H9 (cell line): ENCODE data around the gene OR10H4. TPM values are rescaled to one million over a fixed set of nuclear protein-coding genes. Genes with fewer than 3 reads are reported as not detected.

Experiments used
- DNase-seq: peaks from one replicate; pipeline ENCODE4 v3.0.0-alpha.2; 2017
- H2AFZ ChIP-seq: one replicate; pipeline ENCODE4 v1.6.1; 2013; ENCODE audit warnings: mild to moderate bottlenecking, low read length, control low read depth, moderate library complexity
- H2AK5ac ChIP-seq: 2 replicates; pipeline ENCODE4 v1.6.1; 2013; ENCODE audit warnings: low read length, control low read depth, mixed read lengths; ENCODE audit not compliant: insufficient read length
- H2BK120ac ChIP-seq: one replicate; pipeline ENCODE4 v1.6.1; 2013; ENCODE audit warnings: low read depth, mild to moderate bottlenecking, low read length, control low read depth, inconsistent platforms; ENCODE audit not compliant: poor library complexity, severe bottlenecking
- H2BK12ac ChIP-seq: 2 replicates; pipeline ENCODE4 v1.6.1; 2013; ENCODE audit warnings: low read length, control low read depth, mixed read lengths, low read depth; ENCODE audit not compliant: insufficient read length
- H2BK15ac ChIP-seq: 2 replicates; pipeline ENCODE4 v1.6.1; 2013; ENCODE audit warnings: low read depth, low read length, control low read depth
- H2BK20ac ChIP-seq: one replicate; pipeline ENCODE4 v1.6.1; 2013; ENCODE audit warnings: low read depth, mild to moderate bottlenecking, low read length, control low read depth, inconsistent platforms; ENCODE audit not compliant: poor library complexity, severe bottlenecking
- H2BK5ac ChIP-seq: 2 replicates; pipeline ENCODE4 v1.6.1; 2013; ENCODE audit warnings: low read length, control low read depth, mixed read lengths; ENCODE audit not compliant: insufficient read length
- H3K14ac ChIP-seq: 2 replicates; pipeline ENCODE4 v1.6.1; 2013; ENCODE audit warnings: low read length, control low read depth; ENCODE audit not compliant: insufficient read depth
- H3K18ac ChIP-seq: 2 replicates; pipeline ENCODE4 v1.6.1; 2013; ENCODE audit warnings: low read depth, mild to moderate bottlenecking, mixed read lengths, low read length, control low read depth; ENCODE audit not compliant: insufficient read length
- H3K23ac ChIP-seq: 2 replicates; pipeline ENCODE4 v1.6.1; 2013; ENCODE audit warnings: low read length, control low read depth, mixed read lengths, low read depth; ENCODE audit not compliant: insufficient read length
- H3K23me2 ChIP-seq: 2 replicates; pipeline ENCODE4 v1.6.1; 2013; ENCODE audit warnings: low read depth, mild to moderate bottlenecking, mixed read lengths, low read length, control low read depth; ENCODE audit not compliant: insufficient read length, poor library complexity, severe bottlenecking
- H3K27ac ChIP-seq: 2 replicates; pipeline ENCODE4 v1.5.1; 2013; ENCODE audit warnings: low read length, control low read depth, mixed read lengths, low read depth; ENCODE audit not compliant: insufficient read length
- H3K27me3 ChIP-seq: 2 replicates; pipeline ENCODE4 v1.6.1; 2013; ENCODE audit warnings: low read length, control low read depth, inconsistent platforms; ENCODE audit not compliant: insufficient read depth
- H3K4ac ChIP-seq: 2 replicates; pipeline ENCODE4 v1.6.1; 2013; ENCODE audit warnings: low read depth, mild to moderate bottlenecking, control low read depth, inconsistent platforms, low read length, moderate library complexity
- H3K4me1 ChIP-seq: 2 replicates; pipeline ENCODE4 v1.6.1; 2013; ENCODE audit warnings: low read length, control low read depth, inconsistent platforms; ENCODE audit not compliant: insufficient read depth
- H3K4me2 ChIP-seq: 2 replicates; pipeline ENCODE4 v1.6.1; 2013; ENCODE audit warnings: low read length, control low read depth, mixed read lengths; ENCODE audit not compliant: insufficient read length, insufficient read depth
- H3K56ac ChIP-seq: 2 replicates; pipeline ENCODE4 v1.6.1; 2013; ENCODE audit warnings: low read depth, mild to moderate bottlenecking, mixed read lengths, low read length, control low read depth; ENCODE audit not compliant: insufficient read length
- H3K79me1 ChIP-seq: 2 replicates; pipeline ENCODE4 v1.6.1; 2013; ENCODE audit warnings: low read depth, mild to moderate bottlenecking, moderate library complexity, low read length, control low read depth, inconsistent platforms; ENCODE audit not compliant: insufficient read depth, poor library complexity, severe bottlenecking
- H3K79me2 ChIP-seq: 2 replicates; pipeline ENCODE4 v1.6.1; 2013; ENCODE audit warnings: low read length, control low read depth, inconsistent platforms; ENCODE audit not compliant: insufficient read depth
- H3K9ac ChIP-seq: 2 replicates; pipeline ENCODE4 v1.6.1; 2013; ENCODE audit warnings: low read length, control low read depth, mixed read lengths; ENCODE audit not compliant: insufficient read length; ENCODE audit errors: extremely low read depth
- H3K9me3 ChIP-seq: one replicate; pipeline ENCODE4 v1.6.1; 2013; ENCODE audit warnings: low read depth, low read length, inconsistent platforms; ENCODE audit not compliant: control insufficient read depth
- H3T11ph ChIP-seq: one replicate; pipeline ENCODE4 v1.6.1; 2013; ENCODE audit warnings: mild to moderate bottlenecking, low read length, control low read depth, inconsistent platforms
- H4K20me1 ChIP-seq: one replicate; pipeline ENCODE4 v1.6.1; 2013; ENCODE audit not compliant: control insufficient read depth, insufficient read length, insufficient read depth
- H4K5ac ChIP-seq: 2 replicates; pipeline ENCODE4 v1.6.1; 2013; ENCODE audit warnings: low read depth, mild to moderate bottlenecking, mixed read lengths, low read length, control low read depth; ENCODE audit not compliant: insufficient read length
- H4K8ac ChIP-seq: replicated peaks from 2 replicates; pipeline ENCODE4 v1.6.1; 2013; ENCODE audit warnings: low read length, control low read depth, mixed read lengths, low read depth; ENCODE audit not compliant: insufficient read length
- H4K91ac ChIP-seq: 2 replicates; pipeline ENCODE4 v1.6.1; 2013; ENCODE audit warnings: low read depth, mild to moderate bottlenecking, moderate library complexity, mixed read lengths, low read length, control low read depth; ENCODE audit not compliant: insufficient read length
- H3K27ac Mint-ChIP-seq, 3 experiments: 2 replicates in 2 of 3; 3 replicates in 1 of 3; pipeline ENCODE4 v1.8.0; 2020 to 2021; ENCODE audit warnings: mixed read lengths in 3 of 3, mild to moderate bottlenecking in 1 of 3, moderate library complexity in 1 of 3
- H3K27me3 Mint-ChIP-seq: 2 replicates; pipeline ENCODE4 v1.8.0; 2021; ENCODE audit warnings: low read depth, mild to moderate bottlenecking, moderate library complexity, mixed read lengths
- H3K36me3 Mint-ChIP-seq, 3 experiments: 2 replicates in 2 of 3; 3 replicates in 1 of 3; pipeline ENCODE4 v1.8.0; 2020 to 2021; ENCODE audit warnings: low read depth in 3 of 3, mixed read lengths in 3 of 3; ENCODE audit not compliant: insufficient read depth in 1 of 3
- H3K4me1 Mint-ChIP-seq, 2 experiments: 2 replicates each; pipeline ENCODE4 v1.8.0; 2020; ENCODE audit warnings: mixed read lengths in 2 of 2
- H3K4me3 Mint-ChIP-seq, 2 experiments: 2 replicates in 1 of 2; 3 replicates in 1 of 2; pipeline ENCODE4 v1.8.0; 2020 to 2021; ENCODE audit warnings: mild to moderate bottlenecking in 2 of 2, mixed read lengths in 2 of 2, moderate library complexity in 1 of 2
- H3K9me3 Mint-ChIP-seq, 2 experiments: 2 replicates in 1 of 2; 3 replicates in 1 of 2; pipeline ENCODE4 v1.8.0; 2020; ENCODE audit warnings: mild to moderate bottlenecking in 2 of 2, mixed read lengths in 2 of 2, moderate library complexity in 1 of 2
- CTCF ChIP-seq: fragments of 200-600 bp; sonication (generic); conservative IDR thresholded peaks from 3 replicates; pipeline ENCODE4 v1.8.0; 2021; ENCODE audit warnings: antibody characterized with exemption, mild to moderate bottlenecking
- WGBS: extraction: QIAGEN DNeasy Blood & Tissue Kit; methylation state at CpG from one replicate; pipeline ENCODE4 v1.1.7; 2013; ENCODE audit warnings: missing lambda C conversion rate, low lambda C conversion rate, mixed read lengths; ENCODE audit not compliant: insufficient read length; ENCODE audit errors: extremely low coverage; 5-methylcytosine and 5-hydroxymethylcytosine counted together
- total RNA-seq: library from RNA; stranded (reverse); gene quantifications from 2 replicates; pipeline ENCODE4 v1.2.1, GENCODE V29; 2021

The OR10H4 gene
- total RNA-seq, 1 experiment from 2014 or later: not detected

GRCh38 chr19:15900504-15900903 is 48.3 kb upstream of the OR10H4 start:
- H3K9me3 Mint-ChIP-seq: peaks cover 85 to 88% of the 10 kb centered on the region in 2 experiments

More at GRCh38 chr19:15900504-15900903, 48.3 kb upstream of the OR10H4 start:
- Mint-ChIP-seq H3K4me1 (no peaks in the 10 kb centered on the region), H3K27ac (no peak overlapping the region), H3K4me3 (no peak overlapping the region), H3K27me3 (peaks cover 6% of the 10 kb centered on the region), H3K36me3 (peaks cover 5 to 29% (median 10%) of the 10 kb centered on the region in 3 experiments; a peak in 5 of 7 replicates)
- H3K4me1 ChIP-seq: no peaks in the 10 kb centered on the region
- H3K18ac ChIP-seq: no peak overlapping the region
- no peak overlapping the region for H3K4me2 ChIP-seq
- H2BK20ac ChIP-seq: no peak overlapping the region
- H3K79me1 ChIP-seq: no peaks in the 10 kb centered on the region
- H3K9ac ChIP-seq: no peak overlapping the region
- H3K4ac ChIP-seq: no peak overlapping the region
- no peak overlapping the region for H2BK120ac ChIP-seq
- no peak for TF ChIP-seq CTCF
- H2AK5ac ChIP-seq: no peak overlapping the region
- no peak overlapping the region for H2BK5ac ChIP-seq
- WGBS: no CpG with 5 or more reads among the region's 11 CpGs
- H3T11ph ChIP-seq: no peak overlapping the region
- no peak overlapping the region for H3K14ac ChIP-seq
- H3K9me3 ChIP-seq: peaks cover 65% of the 10 kb centered on the region
- no peak for DNase-seq
- no peak overlapping the region for H2AFZ ChIP-seq
- H3K27me3 ChIP-seq: no peaks in the 10 kb centered on the region
- no peak overlapping the region for H4K8ac ChIP-seq
- H2BK15ac ChIP-seq: no peak overlapping the region
- H3K23me2 ChIP-seq: no peaks in the 10 kb centered on the region
- H4K20me1 ChIP-seq: no peaks in the 10 kb centered on the region
- no peaks in the 10 kb centered on the region for H3K79me2 ChIP-seq
- H3K56ac ChIP-seq: no peak overlapping the region
- H4K5ac ChIP-seq: no peak overlapping the region
- no peak overlapping the region for H2BK12ac ChIP-seq
- no peak overlapping the region for H4K91ac ChIP-seq
- H3K23ac ChIP-seq: no peak overlapping the region
- H3K27ac ChIP-seq: no peak overlapping the region
